ENCODE data around the gene SLC25A4. TPM values are rescaled to one million over a fixed set of nuclear protein-coding genes. Genes with fewer than 3 reads are reported as not detected.

The SLC25A4 gene
- total RNA-seq, 2 experiments from 2014 or later: 29.6 to 38.2 TPM

- Histone ChIP-seq H3K4me2 (ENCODE audit: low read length) (no peak overlapping the region), H4K20me1 (ENCODE audit: insufficient read depth, low read length) (no peaks in the 10 kb centered on the region), H3K79me2 (ENCODE audit: insufficient read depth, low read depth, low read length) (no peaks in the 10 kb centered on the region), H2AFZ (ENCODE audit: low read length) (no peak overlapping the region), H3K4me1 (ENCODE audit: insufficient read depth, low read length, poor library complexity, severe bottlenecking) (no peaks in the 10 kb centered on the region), H3K4me3 (ENCODE audit: low read depth, low read length, poor library complexity, severe bottlenecking) (no peak overlapping the region), H3K36me3 (ENCODE audit: insufficient read depth, low read length) (no peaks in the 10 kb centered on the region), H3K27ac (ENCODE audit: low read depth, low read length, poor library complexity, severe bottlenecking) (no peak overlapping the region), H3K9me2 (ENCODE audit: insufficient read depth, low read length) (no peaks in the 10 kb centered on the region), H3K9me3 (ENCODE audit: low read length) (no peaks in the 10 kb centered on the region)
- BruUV-seq (replicated peaks): no TSS peak
- POLR2A ChIA-PET: interaction anchor here (0.5 to 0.7 kb wide), 2 partner anchors 137 to 738 kb away, joined by 3 read pairs; no protein-coding TSS in a partner anchor
- no peak for DNase-seq (ENCODE audit: low spot score)
- CTCF ChIA-PET (ENCODE audit: unreplicated experiment): no interaction called here
- intact Hi-C loops (cut with micrococcal nuclease; ENCODE audit: unreplicated experiment): no loop called here
- TF ChIP-seq CTCF (conservative IDR thresholded peaks at IDR 0.05; ENCODE audit: low read length): no peak
- no peak for TF ChIP-seq EZH2phosphoT487 (IDR thresholded peaks at IDR 0.05; ENCODE audit: borderline replicate concordance, low read depth, low read length)
Measured at GRCh38 chr4:185110375-185110823, 32.7 kb upstream of the SLC25A4 start.

- Histone ChIP-seq H3K79me2 (ENCODE audit: insufficient read depth, low read depth, low read length) (no peaks in the 10 kb centered on the region), H4K20me1 (ENCODE audit: insufficient read depth, low read length) (no peaks in the 10 kb centered on the region), H3K4me3 (ENCODE audit: low read depth, low read length, poor library complexity, severe bottlenecking) (no peak overlapping the region), H3K4me1 (ENCODE audit: insufficient read depth, low read length, poor library complexity, severe bottlenecking) (no peaks in the 10 kb centered on the region), H3K36me3 (ENCODE audit: insufficient read depth, low read length) (no peaks in the 10 kb centered on the region), H3K4me2 (ENCODE audit: low read length) (no peak overlapping the region), H3K27ac (ENCODE audit: low read depth, low read length, poor library complexity, severe bottlenecking) (no peak overlapping the region), H3K9me3 (ENCODE audit: low read length) (no peaks in the 10 kb centered on the region), H2AFZ (ENCODE audit: low read length) (no peak overlapping the region), H3K9me2 (ENCODE audit: insufficient read depth, low read length) (no peaks in the 10 kb centered on the region)
- intact Hi-C loops (cut with micrococcal nuclease; ENCODE audit: unreplicated experiment): no loop called here
- ChIA-PET POLR2A (no interaction called here), CTCF (ENCODE audit: unreplicated experiment) (no interaction called here)
- BruUV-seq (replicated peaks): no TSS peak
- TF ChIP-seq EZH2phosphoT487 (IDR thresholded peaks at IDR 0.05; ENCODE audit: borderline replicate concordance, low read depth, low read length) (no peak), CTCF (conservative IDR thresholded peaks at IDR 0.05; ENCODE audit: low read length) (no peak)
- DNase-seq (ENCODE audit: low spot score): no peak
Measured at GRCh38 chr4:185112104-185112503, 31.0 kb upstream of the SLC25A4 start.

- ChIA-PET POLR2A (no interaction called here), CTCF (ENCODE audit: unreplicated experiment) (no interaction called here)
- Histone ChIP-seq H4K20me1 (ENCODE audit: insufficient read depth, low read length) (no peaks in the 10 kb centered on the region), H3K27ac (ENCODE audit: low read depth, low read length, poor library complexity, severe bottlenecking) (no peak overlapping the region), H3K9me3 (ENCODE audit: low read length) (no peaks in the 10 kb centered on the region), H3K9me2 (ENCODE audit: insufficient read depth, low read length) (no peaks in the 10 kb centered on the region), H3K4me3 (ENCODE audit: low read depth, low read length, poor library complexity, severe bottlenecking) (no peak overlapping the region), H3K79me2 (ENCODE audit: insufficient read depth, low read depth, low read length) (no peaks in the 10 kb centered on the region), H3K4me1 (ENCODE audit: insufficient read depth, low read length, poor library complexity, severe bottlenecking) (no peaks in the 10 kb centered on the region), H3K36me3 (ENCODE audit: insufficient read depth, low read length) (no peaks in the 10 kb centered on the region), H2AFZ (ENCODE audit: low read length) (no peak overlapping the region), H3K4me2 (ENCODE audit: low read length) (no peak overlapping the region)
- intact Hi-C loops (cut with micrococcal nuclease; ENCODE audit: unreplicated experiment): no loop called here
- BruUV-seq (replicated peaks): no TSS peak
- DNase-seq (ENCODE audit: low spot score): no peak
- TF ChIP-seq EZH2phosphoT487 (IDR thresholded peaks at IDR 0.05; ENCODE audit: borderline replicate concordance, low read depth, low read length) (no peak), CTCF (conservative IDR thresholded peaks at IDR 0.05; ENCODE audit: low read length) (no peak)
Measured at GRCh38 chr4:185113340-185113739, 29.7 kb upstream of the SLC25A4 start.
